SKM-1 treated with dmso at 0.1 percent for 144 hours (cell line): ENCODE measurements around the gene CAPRIN2.

ENCODE experiments used
- DNase-seq: peaks from one replicate; lab custom pipeline; 2025; ENCODE audit not compliant: unreplicated experiment; lab: John Stamatoyannopoulos, UW

The CAPRIN2 gene

DNA sequence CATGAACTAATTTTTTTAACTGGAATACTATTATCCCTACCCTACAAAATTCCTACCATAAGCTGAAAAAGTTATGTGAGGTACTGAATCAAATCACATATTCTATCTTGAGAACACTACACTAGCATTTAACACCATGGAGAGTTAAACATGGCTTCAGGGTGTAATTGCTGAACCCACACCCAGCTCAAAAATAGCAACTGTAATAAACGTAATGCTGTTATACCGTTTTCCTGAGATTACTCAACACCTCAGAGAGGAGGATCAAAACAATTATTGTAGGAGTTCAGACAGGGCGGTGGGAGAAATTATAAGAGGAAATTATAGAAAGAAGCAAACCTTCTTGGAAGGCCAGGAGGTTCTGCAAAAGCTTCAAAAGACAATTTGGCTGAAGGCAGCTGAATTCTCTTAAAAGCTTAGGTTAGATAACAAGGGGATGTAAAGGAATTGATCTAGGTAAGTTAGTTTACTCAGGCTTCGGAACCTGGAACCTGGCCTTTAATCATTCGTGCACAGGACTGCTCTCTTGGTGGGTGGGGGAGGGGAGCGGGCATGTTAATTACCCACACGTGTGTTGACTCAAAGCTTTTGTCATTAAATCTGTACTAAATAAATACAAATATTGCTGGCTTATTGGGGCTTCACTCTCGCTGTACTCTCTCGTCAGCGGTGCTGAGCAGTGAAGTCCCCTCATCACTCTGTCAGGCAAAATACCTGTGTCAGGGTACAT lies 47.0 kb downstream of the CAPRIN2 start:
- DNase-seq = no peak

- DNase-seq = no peak
Observed at GRCh38 chr12:30706476-30706875, 48.3 kb downstream of the CAPRIN2 start.

DNA sequence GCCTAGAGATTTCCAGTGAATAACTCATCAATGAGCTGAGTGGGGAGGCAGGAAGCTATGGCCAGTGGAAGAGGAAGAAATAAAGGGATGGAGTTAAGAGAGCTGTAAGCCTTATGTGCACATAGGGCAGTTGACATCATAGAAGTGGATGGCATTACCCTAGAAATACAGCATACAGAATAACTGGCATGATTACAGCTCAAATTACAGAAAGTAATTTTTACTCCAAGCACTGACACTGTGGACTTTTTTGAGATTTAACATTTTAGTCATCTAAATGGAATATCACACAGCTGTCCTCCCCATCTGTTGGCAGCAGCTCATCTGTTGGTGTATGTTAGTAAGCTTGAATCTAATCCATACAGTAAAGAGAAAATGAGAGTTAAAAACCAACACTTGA lies 53.7 kb downstream of the CAPRIN2 start:
- no peak for DNase-seq

DNA sequence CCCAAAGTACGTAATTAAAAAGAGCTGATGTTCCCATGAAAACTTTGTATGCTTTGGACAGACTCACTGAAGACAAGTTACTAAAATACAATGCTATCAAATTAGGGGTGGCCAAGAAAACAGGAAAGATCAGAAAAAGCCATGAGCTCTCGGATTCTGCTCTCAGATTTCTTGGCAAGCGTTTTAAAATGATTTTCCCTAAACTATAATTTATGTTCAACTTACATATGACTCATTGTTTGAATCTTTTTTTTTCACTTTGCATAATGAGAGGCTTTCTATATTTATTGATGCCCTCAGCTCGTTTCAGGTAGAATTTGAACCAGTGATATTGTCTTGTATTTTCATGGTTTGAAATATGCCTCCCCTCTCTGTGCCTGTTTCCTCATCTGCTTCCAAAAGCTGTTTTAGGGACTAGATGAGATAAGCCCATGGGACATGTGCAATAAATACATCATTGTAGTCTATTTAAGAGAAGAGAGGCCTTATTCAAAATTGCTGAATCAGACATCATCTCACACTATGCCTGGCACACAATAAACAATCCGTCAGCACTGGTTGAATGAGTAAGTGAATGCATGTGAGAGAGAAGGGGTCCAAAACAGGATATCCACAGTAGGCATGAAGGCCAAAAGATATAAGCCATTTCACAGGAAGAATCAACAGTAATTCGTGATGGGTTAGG lies 54.4 kb downstream of the CAPRIN2 start:
- DNase-seq = no peak

DNA sequence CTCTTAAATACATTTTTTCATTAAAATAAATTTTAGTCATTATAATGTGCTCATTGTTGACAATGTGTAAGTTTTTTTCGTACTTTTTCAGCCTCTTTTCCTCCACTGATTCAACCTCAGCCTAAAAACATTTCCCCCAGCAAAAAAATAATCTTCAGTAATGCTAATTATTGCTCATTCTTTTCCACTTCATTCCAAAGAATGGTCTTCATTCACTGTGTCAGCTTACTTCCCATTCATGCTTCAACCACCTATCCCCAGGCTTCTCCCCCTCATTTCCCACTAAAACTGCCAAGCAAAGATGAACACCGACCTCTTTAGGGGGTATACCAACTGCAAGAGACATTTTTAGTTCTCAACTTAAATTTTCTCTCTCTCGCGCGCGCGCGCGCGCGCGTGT lies 56.4 kb downstream of the CAPRIN2 start:
- no peak for DNase-seq

GRCh38 chr12:30696943-30697342 lies 57.8 kb downstream of the CAPRIN2 start:
- DNase-seq = no peak

DNA sequence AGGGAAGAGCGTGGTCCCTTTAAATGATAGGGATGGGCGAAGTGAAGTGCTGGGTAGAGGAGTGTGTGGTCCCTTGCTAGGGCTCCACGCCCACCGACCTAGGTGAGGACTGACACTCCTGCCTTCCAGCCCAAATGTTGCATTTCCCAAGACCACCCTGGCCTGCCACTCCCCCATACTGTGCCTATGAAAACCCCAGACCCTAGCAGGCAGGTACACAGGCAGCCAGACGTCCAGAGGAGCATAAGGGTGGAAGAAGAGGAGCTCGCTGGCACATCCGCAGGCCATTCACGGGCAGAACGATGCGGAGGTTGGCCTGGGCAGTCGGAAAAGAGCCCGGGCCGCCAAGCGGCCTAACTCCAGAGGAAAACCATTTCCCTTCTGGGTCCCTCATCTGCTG lies 58.3 kb downstream of the CAPRIN2 start:
- DNase-seq = no peak

DNA sequence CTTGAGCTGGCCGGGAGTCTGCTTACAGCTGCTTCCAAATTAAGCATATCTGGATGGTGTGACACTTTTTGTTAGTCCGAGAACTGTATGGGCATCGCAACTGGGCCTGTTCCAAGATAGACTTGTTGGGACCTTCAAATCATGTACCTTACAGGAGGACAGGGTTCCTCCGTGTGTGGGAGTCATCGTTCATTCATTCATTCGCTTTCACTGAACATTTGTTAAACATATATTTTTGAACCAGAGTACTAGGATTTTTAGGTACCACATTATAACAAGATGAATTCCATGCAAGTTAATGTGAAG lies 58.7 kb downstream of the CAPRIN2 start:
- DNase-seq = no peak

GRCh38 chr12:30695199-30696102 lies 59.3 kb downstream of the CAPRIN2 start, which contains the start of gene IPO8:
IPO8 (minus strand) TSS chr12:30695869; CDS start chr12:30695647, 222 bp downstream.
- DNase-seq = peak; percentile 66

- no peak for DNase-seq
Observed at GRCh38 chr12:30694412-30695198, 60.1 kb downstream of the CAPRIN2 start.

DNA sequence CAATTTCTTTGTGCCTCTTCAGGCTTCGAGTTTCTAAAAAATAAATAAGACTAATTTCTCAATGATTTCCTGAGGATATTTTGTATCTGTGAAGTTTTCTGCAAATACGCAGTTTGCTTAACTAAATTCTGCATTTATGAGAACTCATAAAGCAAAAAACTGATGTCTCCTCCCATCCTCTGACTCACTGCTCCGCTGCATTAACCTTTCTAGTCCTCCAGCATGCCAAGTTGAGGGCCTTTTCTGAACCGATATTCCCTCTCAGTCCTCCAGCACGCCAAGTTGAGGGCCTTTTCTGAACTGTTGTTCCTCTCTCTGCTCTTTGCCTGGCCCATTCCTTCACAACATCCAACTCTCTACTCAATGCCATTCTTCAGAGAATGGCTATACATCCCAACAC lies 62.3 kb downstream of the CAPRIN2 start:
- no peak for DNase-seq

- no peak for DNase-seq
Observed at GRCh38 chr12:30691122-30691879, 63.5 kb downstream of the CAPRIN2 start.

DNA sequence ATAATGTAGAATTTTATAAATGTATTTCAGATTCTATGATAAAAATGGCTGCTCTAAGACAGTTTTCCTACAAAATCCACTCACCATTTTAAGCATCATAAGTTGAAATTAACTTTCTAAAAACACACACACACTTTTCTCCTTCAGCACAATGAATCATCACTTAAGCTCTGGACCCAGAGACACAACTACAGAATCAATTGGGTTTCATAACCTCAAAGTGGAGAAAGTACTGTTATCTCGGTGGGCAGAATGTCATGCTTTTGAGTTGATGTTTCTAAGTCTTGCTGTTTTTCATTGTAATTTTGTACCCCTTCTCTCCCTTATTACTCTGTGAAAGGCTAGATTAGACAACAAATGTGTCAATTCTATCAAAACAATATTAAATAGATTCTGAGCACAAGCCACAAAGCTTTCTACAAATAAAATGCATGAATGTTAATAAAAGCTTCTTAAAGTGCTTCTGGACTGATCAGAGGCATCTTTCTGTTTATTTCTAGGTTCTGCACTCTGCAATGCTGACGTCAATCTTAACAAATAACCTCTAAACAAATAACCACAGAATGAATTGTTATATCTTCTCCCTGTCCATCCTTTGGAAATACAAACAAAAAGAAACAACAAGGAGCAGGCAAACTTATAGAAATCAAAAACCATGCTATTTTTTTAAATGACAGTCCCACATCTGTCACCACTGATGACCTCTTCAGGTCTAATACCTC lies 67.3 kb downstream of the CAPRIN2 start:
- no peak for DNase-seq

GRCh38 chr12:30679241-30679640 lies 75.5 kb downstream of the CAPRIN2 start:
- no peak for DNase-seq

GRCh38 chr12:30678221-30678620 lies 76.5 kb downstream of the CAPRIN2 start:
- no peak for DNase-seq

GRCh38 chr12:30661210-30661609 lies 93.5 kb downstream of the CAPRIN2 start:
- DNase-seq = no peak
